Mononuclear cell (primary cell): Measurements from ENCODE around the gene FMO2. TPM values are rescaled to one million over a fixed set of nuclear protein-coding genes. Genes with fewer than 3 reads are reported as not detected.

Experiments
- H3K27me3 ChIP-seq: 2 replicates; pipeline ENCODE4 v1.6.0; 2011; ENCODE audit warnings: low read length, control low read depth; ENCODE audit not compliant: insufficient read depth
- H3K4me1 ChIP-seq: 2 replicates; pipeline ENCODE4 v1.5.1; 2011; ENCODE audit warnings: mild to moderate bottlenecking, low read length, control low read depth; ENCODE audit not compliant: insufficient read depth
- H3K4me3 ChIP-seq: 2 replicates; pipeline ENCODE4 v1.5.1; 2011; ENCODE audit warnings: mild to moderate bottlenecking, low read length, moderate library complexity
- H3K9me3 ChIP-seq: 2 replicates; pipeline ENCODE4 v1.5.1; 2011; ENCODE audit warnings: low read depth, mild to moderate bottlenecking, control low read depth, low read length
- total RNA-seq: library from RNA; depleted of rRNA; stranded (reverse); fragments of >200 nt; gene quantifications from one replicate; pipeline ENCODE4 v1.2.3, GENCODE V29; 2012

Gene FMO2
- total RNA-seq, 1 donor: not detected

DNA sequence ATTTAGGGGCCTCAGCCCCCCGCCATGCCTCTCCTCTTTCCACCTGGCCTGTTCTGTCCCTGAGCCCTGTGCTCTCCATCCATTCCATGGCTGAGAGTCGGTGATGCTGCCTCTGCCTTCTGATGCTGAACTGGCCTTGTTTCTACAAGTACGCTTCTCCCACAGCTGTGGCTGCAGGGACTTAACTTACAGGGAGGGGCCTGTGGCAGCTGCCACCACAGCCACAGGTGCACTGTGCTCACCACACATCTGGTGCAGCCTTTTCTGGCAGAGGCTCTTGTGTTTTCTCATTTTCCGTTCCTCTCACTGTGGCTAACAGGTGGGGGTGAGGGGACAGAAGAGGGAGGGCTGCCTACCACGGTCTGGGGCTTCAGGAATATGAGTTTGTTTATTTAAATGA is 67.4 kb downstream of the FMO2 start:
- Histone ChIP-seq H3K4me1 (peaks cover 6% of the 10 kb centered on the region), H3K9me3 (no peaks in the 10 kb centered on the region), H3K4me3 (no peak overlapping the region), H3K27me3 (peaks cover 49% of the 10 kb centered on the region)

DNA sequence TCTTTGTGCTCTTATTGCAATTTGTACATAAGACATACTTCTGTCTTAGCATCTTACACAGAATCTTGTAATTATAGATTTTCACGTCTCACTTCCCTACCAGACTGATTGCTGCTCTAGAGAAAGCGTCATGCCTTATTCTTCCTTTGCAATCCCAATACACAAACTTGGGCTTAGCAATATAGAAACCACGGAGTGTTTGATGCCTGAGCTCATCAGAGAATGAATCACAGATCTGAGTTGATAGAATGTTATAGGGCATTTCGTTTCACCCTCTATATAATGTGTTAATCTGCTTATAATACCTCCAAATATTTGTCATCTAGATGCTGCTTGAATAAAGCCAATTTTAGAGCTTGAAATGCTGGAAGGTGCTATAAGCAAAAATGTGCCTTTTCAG is 69.8 kb downstream of the FMO2 start:
- no peak overlapping the region for H3K4me3 ChIP-seq
- no peaks in the 10 kb centered on the region for H3K9me3 ChIP-seq
- H3K4me1 ChIP-seq: peaks cover 6% of the 10 kb centered on the region
- H3K27me3 ChIP-seq: peaks cover 34% of the 10 kb centered on the region

DNA sequence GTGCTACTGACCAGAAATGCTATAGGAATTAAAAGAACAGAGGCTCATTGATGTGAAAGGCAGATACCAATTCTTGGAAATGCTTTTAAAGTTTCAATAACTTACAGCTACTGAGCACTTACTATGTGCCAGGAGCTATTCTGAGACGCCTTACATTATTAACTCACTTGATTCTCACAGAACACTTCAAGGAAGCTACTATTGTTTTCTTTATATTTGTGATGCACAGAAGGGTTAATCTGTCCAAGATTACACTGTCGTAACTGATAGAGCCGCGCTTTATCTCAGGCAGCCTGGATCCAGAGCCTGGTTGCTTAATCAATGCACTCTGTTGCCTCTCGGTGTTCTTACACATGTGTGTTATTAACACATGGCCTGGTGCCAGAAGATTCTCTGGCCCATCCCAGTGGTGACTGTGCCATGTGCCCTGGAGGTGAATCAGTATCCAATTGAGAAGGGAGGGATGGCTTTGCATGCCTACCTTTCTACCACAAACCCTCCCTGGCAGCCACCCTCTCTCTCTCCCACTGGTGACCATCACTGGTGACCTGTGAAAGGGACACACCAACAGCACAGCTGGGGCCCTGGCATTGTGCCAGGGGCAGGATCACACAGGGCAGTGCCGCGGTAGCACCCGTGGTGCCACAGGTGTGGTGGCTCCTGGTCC is 72.0 kb downstream of the FMO2 start:
- Histone ChIP-seq H3K9me3 (no peaks in the 10 kb centered on the region), H3K4me3 (no peak overlapping the region), H3K4me1 (no peaks in the 10 kb centered on the region), H3K27me3 (peaks cover 13% of the 10 kb centered on the region)

DNA sequence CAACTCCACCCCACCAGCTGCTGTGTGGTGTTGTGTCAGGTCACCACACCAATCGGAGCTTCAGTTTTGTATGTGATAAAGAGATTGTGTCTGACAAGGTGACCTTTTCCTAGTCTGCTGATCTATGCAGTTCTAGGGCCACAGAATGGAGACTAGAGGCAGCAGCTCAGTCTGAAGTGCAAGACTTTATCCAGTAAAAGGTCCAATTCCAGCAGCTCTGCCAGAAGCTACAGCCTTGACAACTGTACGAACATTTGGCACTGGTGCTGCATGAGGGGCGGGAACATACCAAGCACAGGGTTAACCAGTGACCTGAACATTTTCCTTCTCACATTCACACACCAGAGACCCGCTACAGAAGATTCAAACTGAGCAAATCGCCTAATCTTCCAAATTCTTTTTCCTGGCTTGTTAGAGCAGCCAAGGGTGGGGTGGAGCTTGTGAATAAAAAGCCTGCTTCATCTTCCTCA is 72.5 kb downstream of the FMO2 start:
- Histone ChIP-seq H3K27me3 (peaks cover 8% of the 10 kb centered on the region), H3K4me3 (no peak overlapping the region), H3K9me3 (no peaks in the 10 kb centered on the region), H3K4me1 (no peaks in the 10 kb centered on the region)

DNA sequence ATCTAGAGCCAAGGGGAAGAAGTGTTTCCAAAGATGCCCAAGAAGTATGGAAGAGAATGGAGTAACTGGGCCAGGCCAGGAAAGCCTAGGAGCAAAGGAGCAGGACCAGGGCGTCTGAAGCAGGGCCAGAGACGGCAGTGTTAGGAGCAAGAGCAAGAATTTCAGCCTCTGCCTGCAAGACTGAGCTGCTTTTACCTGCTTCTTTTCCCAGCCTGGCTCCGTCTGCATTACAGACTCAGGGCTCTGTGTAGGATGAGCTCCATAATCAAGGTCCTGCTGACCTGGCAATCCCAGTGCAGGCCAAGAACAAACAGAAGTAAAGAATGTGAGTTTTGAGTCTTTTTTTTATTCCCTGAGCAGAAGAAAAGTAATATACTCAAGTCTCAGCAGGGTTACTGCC is 73.3 kb downstream of the FMO2 start:
- Histone ChIP-seq H3K9me3 (no peaks in the 10 kb centered on the region), H3K4me1 (no peaks in the 10 kb centered on the region), H3K27me3 (peaks cover 2% of the 10 kb centered on the region), H3K4me3 (no peak overlapping the region)

DNA sequence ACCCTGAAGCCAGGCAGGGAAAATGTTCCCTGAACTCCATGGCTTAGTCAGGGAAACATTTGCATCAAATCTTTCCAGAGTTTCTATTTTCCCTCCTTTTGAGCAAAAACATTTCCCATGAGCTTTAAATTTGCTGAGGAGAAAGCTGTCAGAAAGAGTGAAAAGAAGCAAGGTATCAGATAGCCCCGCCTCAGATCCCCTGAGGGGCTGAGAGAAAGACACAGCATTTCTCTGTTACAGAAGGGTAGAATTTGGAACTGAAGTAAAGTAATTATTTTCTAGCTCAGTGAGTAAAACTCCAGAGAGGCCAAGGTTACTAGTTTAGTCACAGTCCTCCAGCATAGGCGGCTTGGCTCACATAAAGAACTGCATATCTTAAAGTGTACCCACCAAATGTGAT is 73.8 kb downstream of the FMO2 start:
- H3K27me3 ChIP-seq: no peaks in the 10 kb centered on the region
- no peak overlapping the region for H3K4me3 ChIP-seq
- no peaks in the 10 kb centered on the region for H3K9me3 ChIP-seq
- no peaks in the 10 kb centered on the region for H3K4me1 ChIP-seq

Other genes with a start within 250 kb of the FMO2 start
- gene MROH9, start 249.8 kb upstream of the FMO2 start, total RNA-seq: under 0.01 TPM
- not detected for gene FMO3, start 94.4 kb upstream of the FMO2 start, total RNA-seq
- gene FMO1, start 63.2 kb downstream of the FMO2 start, total RNA-seq: not detected
- gene FMO4, start 128.9 kb downstream of the FMO2 start, total RNA-seq: 1.6 TPM